Gastrocnemius medialis (tissue), 4 donors: ENCODE data around the gene PTPRT. TPM values are rescaled to one million over a fixed set of nuclear protein-coding genes. Genes with fewer than 3 reads are reported as not detected.

Experiments
- ATAC-seq, 2 donors: fragments of 150-250 bp; one replicate each; pipeline ENCODE4 v1.9.1; 2016
- DNase-seq, 2 donors: peaks; one replicate each; pipeline ENCODE4 v3.0.0-alpha.2; 2019
- H3K27ac ChIP-seq, 4 donors: fragments of 200-600 bp; sonication (generic); 1 replicate in 1 of 4; 2 replicates in 3 of 4; pipeline ENCODE4 v1.5.1; 2016 to 2018; ENCODE audit warnings: mild to moderate bottlenecking in 2 of 4, moderate library complexity in 1 of 4
- H3K27me3 ChIP-seq, 3 donors: fragments of 200-600 bp; sonication (generic) in 2 of 3; 1 replicate in 1 of 3; 2 replicates in 2 of 3; pipeline versions ENCODE4 v1.5.1 to v1.6.0; 2016 to 2019; ENCODE audit warnings: mild to moderate bottlenecking in 1 of 3, moderate library complexity in 1 of 3
- H3K36me3 ChIP-seq, 2 donors: fragments of 200-600 bp; sonication (generic) in 1 of 2; one replicate each; pipeline ENCODE4 v1.5.1; 2017 to 2018
- H3K4me1 ChIP-seq, 2 donors: fragments of 200-600 bp; sonication (generic) in 1 of 2; one replicate each; pipeline ENCODE4 v1.5.1; 2016 to 2017; ENCODE audit warnings: mild to moderate bottlenecking in 2 of 2
- H3K4me3 ChIP-seq, 4 donors: fragments of 200-600 bp; sonication (generic) in 3 of 4; 1 replicate in 1 of 4; 2 replicates in 3 of 4; pipeline ENCODE4 v1.5.1; 2016 to 2019; ENCODE audit warnings: mild to moderate bottlenecking in 2 of 4
- H3K9me3 ChIP-seq, 3 donors: fragments of 200-600 bp; sonication (generic) in 2 of 3; 1 replicate in 1 of 3; 2 replicates in 2 of 3; pipeline ENCODE4 v1.5.1; 2016 to 2019
- POLR2A ChIP-seq, 2 donors: fragments of 450-650 bp; IDR thresholded peaks; one replicate each; pipeline ENCODE4 v1.6.1; 2017; ENCODE audit warnings: antibody characterized with exemption in 2 of 2, mild to moderate bottlenecking in 2 of 2, moderate library complexity in 2 of 2
- in situ Hi-C, 4 donors: fragments of 200-750 bp; cut with MboI; loops; one replicate each; pipeline versions ENCODE4 v1.15.0 to v1.8.0; 2017; ENCODE audit warnings: low sequenced_read_pairs in 4 of 4
- intact Hi-C: fragments of 100-400 bp; cut with DNase I; formaldehyde crosslinking; loops from one replicate; pipeline ENCODE4 v1.15.1; 2023; ENCODE audit warnings: low total_unique reads
- total RNA-seq, 4 donors: library from RNA; depleted of rRNA; stranded (reverse); fragments of >200 nt; gene quantifications; one replicate each; pipeline versions ENCODE4 v1.1.0 to v1.2.3, GENCODE V29; 2016
- TF ChIP-seq, protein P1 (sequence below), 5 experiments: fragments of 450-650 bp in 3 of 5; fragments of 200-600 bp in 2 of 5; sonication (generic) in 2 of 5; IDR thresholded peaks in 4 of 5; conservative IDR thresholded peaks in 1 of 5; 1 replicate in 4 of 5; 2 replicates in 1 of 5; pipeline ENCODE4 v1.5.1; 2016 to 2019; ENCODE audit warnings: antibody characterized with exemption in 5 of 5, mild to moderate bottlenecking in 3 of 5, moderate library complexity in 3 of 5

Gene PTPRT
- total RNA-seq, 4 donors from 2014 or later = not detected

DNA sequence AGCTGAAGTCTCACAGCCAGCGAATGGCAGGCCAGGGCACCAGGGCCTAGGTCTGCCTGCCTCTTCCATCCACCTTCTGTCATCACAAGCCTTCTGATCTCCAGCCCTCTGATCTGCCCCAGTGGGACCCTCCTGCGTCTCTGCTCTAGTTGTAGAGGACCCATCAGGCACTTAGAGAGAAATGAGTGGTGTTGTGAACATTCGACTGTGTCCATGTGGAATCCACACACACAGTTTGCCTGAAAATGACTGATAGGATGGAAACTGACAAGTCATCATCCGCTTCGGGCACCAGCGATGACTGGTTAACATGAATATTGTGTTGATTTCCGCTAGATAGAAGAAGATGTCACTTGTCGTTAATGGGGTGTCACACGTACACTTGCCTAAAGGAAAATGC, 221.0 kb downstream of the PTPRT start:
- no peaks in the 10 kb centered on the region for H3K4me1 ChIP-seq
- no peaks in the 10 kb centered on the region for H3K36me3 ChIP-seq
- intact Hi-C loops = no loop called here
- H3K9me3 ChIP-seq = no peaks in the 10 kb centered on the region
- H3K4me3 ChIP-seq = no peak overlapping the region
- H3K27me3 ChIP-seq = no peaks in the 10 kb centered on the region
- TF ChIP-seq, protein P1, sequence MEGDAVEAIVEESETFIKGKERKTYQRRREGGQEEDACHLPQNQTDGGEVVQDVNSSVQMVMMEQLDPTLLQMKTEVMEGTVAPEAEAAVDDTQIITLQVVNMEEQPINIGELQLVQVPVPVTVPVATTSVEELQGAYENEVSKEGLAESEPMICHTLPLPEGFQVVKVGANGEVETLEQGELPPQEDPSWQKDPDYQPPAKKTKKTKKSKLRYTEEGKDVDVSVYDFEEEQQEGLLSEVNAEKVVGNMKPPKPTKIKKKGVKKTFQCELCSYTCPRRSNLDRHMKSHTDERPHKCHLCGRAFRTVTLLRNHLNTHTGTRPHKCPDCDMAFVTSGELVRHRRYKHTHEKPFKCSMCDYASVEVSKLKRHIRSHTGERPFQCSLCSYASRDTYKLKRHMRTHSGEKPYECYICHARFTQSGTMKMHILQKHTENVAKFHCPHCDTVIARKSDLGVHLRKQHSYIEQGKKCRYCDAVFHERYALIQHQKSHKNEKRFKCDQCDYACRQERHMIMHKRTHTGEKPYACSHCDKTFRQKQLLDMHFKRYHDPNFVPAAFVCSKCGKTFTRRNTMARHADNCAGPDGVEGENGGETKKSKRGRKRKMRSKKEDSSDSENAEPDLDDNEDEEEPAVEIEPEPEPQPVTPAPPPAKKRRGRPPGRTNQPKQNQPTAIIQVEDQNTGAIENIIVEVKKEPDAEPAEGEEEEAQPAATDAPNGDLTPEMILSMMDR (IDR thresholded peaks at IDR 0.05 in 4 of 5, conservative IDR thresholded peaks at IDR 0.05 in 1 of 5) = no peak
- TF ChIP-seq POLR2A (IDR thresholded peaks at IDR 0.05) = no peak
- in situ Hi-C loops = no loop called here
- H3K27ac ChIP-seq = no peak overlapping the region
- DNase-seq = no peak
- no peak for ATAC-seq

DNA sequence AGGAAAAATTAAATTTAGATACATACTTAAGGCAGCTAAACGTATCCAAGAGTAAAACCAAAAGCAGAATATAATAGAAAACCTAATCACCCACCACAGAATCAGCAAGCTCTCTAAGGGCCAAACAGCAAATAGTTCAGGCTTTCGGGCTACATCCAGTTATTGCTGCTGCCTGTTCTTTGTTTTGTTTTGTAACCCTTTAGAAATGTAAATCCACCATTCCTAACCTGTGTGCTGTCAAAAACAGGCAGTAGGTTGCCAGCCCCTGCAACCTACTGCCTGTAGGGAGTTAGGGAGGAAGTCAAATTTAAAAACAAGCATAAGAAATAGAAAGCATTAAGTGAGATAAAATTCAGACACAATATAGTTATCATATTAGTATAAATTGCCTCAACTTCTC, 225.9 kb downstream of the PTPRT start:
- Histone ChIP-seq H3K36me3 (no peaks in the 10 kb centered on the region), H3K4me3 (no peak overlapping the region), H3K27ac (no peak overlapping the region), H3K27me3 (no peaks in the 10 kb centered on the region), H3K4me1 (no peaks in the 10 kb centered on the region), H3K9me3 (no peaks in the 10 kb centered on the region)
- in situ Hi-C loops = no loop called here
- TF ChIP-seq POLR2A (IDR thresholded peaks at IDR 0.05) = no peak
- TF ChIP-seq, protein P1 (IDR thresholded peaks at IDR 0.05 in 4 of 5, conservative IDR thresholded peaks at IDR 0.05 in 1 of 5) = no peak
- no peak for ATAC-seq
- intact Hi-C loops = no loop called here
- no peak for DNase-seq

DNA sequence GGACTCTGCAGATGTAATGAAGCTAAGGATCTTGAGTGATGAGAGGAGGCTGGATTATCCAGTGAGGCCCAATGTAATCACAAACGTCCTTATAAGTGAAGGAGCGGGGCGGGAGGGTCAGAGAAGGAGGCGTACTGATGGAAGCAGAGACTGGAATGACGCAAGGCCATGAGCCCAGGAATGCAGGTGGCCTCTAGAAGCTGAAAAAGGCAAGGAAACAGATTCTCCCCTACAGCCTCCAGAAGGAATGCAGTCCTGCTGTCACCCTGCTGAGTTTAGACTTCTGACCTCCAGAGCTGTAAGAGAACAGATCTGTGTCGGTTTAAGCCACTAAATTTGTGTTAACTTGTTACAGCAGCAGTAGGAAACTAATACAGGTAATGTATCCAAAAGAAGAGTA, 227.9 kb downstream of the PTPRT start:
- no peak for TF ChIP-seq POLR2A (IDR thresholded peaks at IDR 0.05)
- TF ChIP-seq, protein P1 (IDR thresholded peaks at IDR 0.05 in 4 of 5, conservative IDR thresholded peaks at IDR 0.05 in 1 of 5) = no peak
- Histone ChIP-seq H3K27ac (no peak overlapping the region), H3K27me3 (no peaks in the 10 kb centered on the region), H3K4me1 (no peaks in the 10 kb centered on the region), H3K36me3 (no peaks in the 10 kb centered on the region), H3K9me3 (no peaks in the 10 kb centered on the region), H3K4me3 (no peak overlapping the region)
- DNase-seq = no peak
- ATAC-seq = no peak
- in situ Hi-C loops = no loop called here
- intact Hi-C loops = no loop called here

DNA sequence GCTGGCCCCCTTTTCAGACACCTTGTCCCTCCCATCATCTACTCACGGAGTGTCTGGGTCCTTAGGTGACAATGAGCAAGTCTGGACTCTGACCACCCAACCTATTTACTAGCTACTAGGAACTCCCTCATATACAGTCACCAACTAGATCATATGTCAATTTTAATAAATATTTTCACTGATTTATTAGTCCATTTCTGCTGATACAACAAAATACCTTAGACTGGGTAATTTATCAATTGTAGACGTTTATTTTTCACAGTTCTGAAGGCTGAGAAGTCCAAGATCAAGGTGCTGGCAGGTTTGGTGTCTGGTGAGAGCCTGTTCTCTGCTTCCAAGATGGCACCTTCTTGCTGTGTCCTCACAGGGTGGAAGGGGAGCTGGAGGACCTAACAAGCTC, 229.7 kb downstream of the PTPRT start:
- H3K4me1 ChIP-seq = no peaks in the 10 kb centered on the region
- no peaks in the 10 kb centered on the region for H3K27me3 ChIP-seq
- no peak overlapping the region for H3K27ac ChIP-seq
- H3K36me3 ChIP-seq = no peaks in the 10 kb centered on the region
- H3K9me3 ChIP-seq = no peaks in the 10 kb centered on the region
- TF ChIP-seq, protein P1 (IDR thresholded peaks at IDR 0.05 in 4 of 5, conservative IDR thresholded peaks at IDR 0.05 in 1 of 5) = no peak
- no peak for TF ChIP-seq POLR2A (IDR thresholded peaks at IDR 0.05)
- H3K4me3 ChIP-seq = no peak overlapping the region
- DNase-seq = no peak
- in situ Hi-C loops = no loop called here
- no peak for ATAC-seq
- intact Hi-C loops = no loop called here

DNA sequence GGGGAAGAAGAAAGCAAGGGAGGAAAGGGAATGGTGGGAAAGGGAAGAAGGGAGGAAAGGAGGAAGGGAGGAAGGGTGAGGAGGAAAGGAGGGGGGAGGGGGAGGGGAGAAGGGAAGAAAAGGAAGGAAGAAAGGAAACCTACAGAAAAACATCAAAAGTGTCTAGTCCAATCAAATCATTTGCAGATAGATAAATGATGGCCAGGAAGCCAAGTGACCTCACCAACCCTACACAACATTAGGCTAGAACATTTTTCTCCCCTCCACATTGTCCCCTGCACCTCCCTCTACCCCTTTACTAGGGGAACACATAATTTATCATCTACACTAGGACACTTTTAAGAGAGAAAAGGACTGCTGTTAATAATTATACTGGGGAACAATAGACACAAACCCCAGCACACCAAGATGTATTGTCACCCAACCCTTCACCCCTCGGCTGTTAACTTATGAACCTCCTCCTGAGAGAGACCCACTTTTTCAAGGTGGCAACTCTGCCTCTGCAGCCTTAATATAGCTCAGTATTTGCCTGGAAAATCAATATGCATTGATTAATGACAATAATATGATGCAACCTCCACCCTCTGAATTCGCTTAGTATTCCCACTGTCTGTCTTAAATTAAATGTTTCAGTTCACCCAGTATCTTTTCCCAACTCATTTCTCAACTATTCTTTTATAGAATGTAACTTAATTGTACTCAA, 231.2 kb downstream of the PTPRT start:
- Histone ChIP-seq H3K4me3 (no peak overlapping the region), H3K36me3 (no peaks in the 10 kb centered on the region), H3K27ac (no peak overlapping the region), H3K4me1 (no peaks in the 10 kb centered on the region), H3K9me3 (no peaks in the 10 kb centered on the region), H3K27me3 (no peaks in the 10 kb centered on the region)
- in situ Hi-C loops (no loop called here), intact Hi-C loops (no loop called here)
- no peak for DNase-seq
- TF ChIP-seq, protein P1 (IDR thresholded peaks at IDR 0.05 in 4 of 5, conservative IDR thresholded peaks at IDR 0.05 in 1 of 5) = no peak
- TF ChIP-seq POLR2A (IDR thresholded peaks at IDR 0.05) = no peak
- ATAC-seq = no peak
